IMR-90 (cell line): Measurements from ENCODE around the gene HHIPL1. TPM values are rescaled to one million over a fixed set of nuclear protein-coding genes. Genes with fewer than 3 reads are reported as not detected.

Experiments
- ATAC-seq: fragments of 200-7000 bp; cut with Tn5 transposase; 2 replicates; pipeline ENCODE4 v1.9.1; 2020; ENCODE audit warnings: low read depth, mild to moderate bottlenecking, moderate library complexity
- BruUV-seq: library from RNA; stranded (reverse); fragments of 400-500 nt; replicated peaks from 2 replicates; lab custom pipeline; 2021; lab: Mats Ljungman, UMichigan
- CTCF ChIA-PET: fragments of 300-600 bp; formaldehyde crosslinking; extraction: SDS; loops from one replicate; lab custom pipeline; 2021; ENCODE audit warnings: antibody characterized with exemption; lab: Yijun Ruan, JAX
- POLR2A ChIA-PET: fragments of 300-600 bp; sonication (Branson Sonifier 250); formaldehyde crosslinking; loops from one replicate; lab custom pipeline; 2022; ENCODE audit warnings: antibody characterized with exemption; ENCODE audit not compliant: unreplicated experiment; lab: Charles Lee
- DNase-seq: peaks from one replicate; pipeline ENCODE4 v3.0.0; 2013
- H2AFZ ChIP-seq: replicated peaks from 2 replicates; pipeline ENCODE3; 2013; ENCODE audit warnings: low read length, mild to moderate bottlenecking; ENCODE audit not compliant: poor library complexity
- H2AK5ac ChIP-seq: 2 replicates; pipeline ENCODE4 v1.6.1; 2013; ENCODE audit warnings: low read depth, low read length, inconsistent platforms
- H2AK9ac ChIP-seq: replicated peaks from 2 replicates; pipeline ENCODE3; 2013; ENCODE audit warnings: mild to moderate bottlenecking, low read depth, low read length, moderate library complexity; ENCODE audit not compliant: poor library complexity
- H2BK120ac ChIP-seq: 2 replicates; pipeline ENCODE4 v1.6.1; 2013; ENCODE audit warnings: low read depth, low read length, inconsistent platforms
- H2BK15ac ChIP-seq: 3 replicates; pipeline ENCODE4 v1.6.1; 2013; ENCODE audit warnings: low read depth, low read length, inconsistent platforms
- H2BK20ac ChIP-seq: 2 replicates; pipeline ENCODE4 v1.6.1; 2013; ENCODE audit warnings: low read depth, mild to moderate bottlenecking, inconsistent platforms, low read length, moderate library complexity
- H2BK5ac ChIP-seq: 2 replicates; pipeline ENCODE4 v1.6.1; 2013; ENCODE audit warnings: mild to moderate bottlenecking, low read depth, low read length, inconsistent platforms; ENCODE audit not compliant: poor library complexity, severe bottlenecking
- H3K14ac ChIP-seq: replicated peaks from 2 replicates; pipeline ENCODE4 v1.6.1; 2013; ENCODE audit warnings: low read depth, low read length, inconsistent platforms
- H3K18ac ChIP-seq: 2 replicates; pipeline ENCODE4 v1.6.1; 2013; ENCODE audit warnings: low read depth, low read length, control low read depth
- H3K23ac ChIP-seq: 2 replicates; pipeline ENCODE4 v1.6.1; 2013; ENCODE audit warnings: low read depth, low read length, inconsistent platforms
- H3K27ac ChIP-seq: 2 replicates; pipeline ENCODE4 v1.5.1; 2013; ENCODE audit warnings: mild to moderate bottlenecking, control low read depth, low read length; ENCODE audit not compliant: insufficient read depth
- H3K27me3 ChIP-seq: 2 replicates; pipeline ENCODE4 v1.6.1; 2013; ENCODE audit warnings: low read length; ENCODE audit not compliant: control insufficient read depth, insufficient read depth
- H3K36me3 ChIP-seq: 2 replicates; pipeline ENCODE4 v1.6.1; 2013; ENCODE audit warnings: low read length, mixed read lengths; ENCODE audit not compliant: control insufficient read depth, insufficient read depth
- H3K4ac ChIP-seq: 2 replicates; pipeline ENCODE4 v1.6.1; 2013; ENCODE audit warnings: low read depth, low read length, inconsistent platforms
- H3K4me1 ChIP-seq: 2 replicates; pipeline ENCODE4 v1.6.1; 2013; ENCODE audit warnings: low read length, mixed read lengths; ENCODE audit not compliant: control insufficient read depth, insufficient read depth
- H3K4me2 ChIP-seq: 2 replicates; pipeline ENCODE4 v1.6.1; 2013; ENCODE audit warnings: low read depth, mild to moderate bottlenecking, control low read depth, low read length, moderate library complexity
- H3K4me3 ChIP-seq: 2 replicates; pipeline ENCODE4 v1.5.1; 2013; ENCODE audit warnings: low read depth, mild to moderate bottlenecking, control low read depth, low read length, moderate library complexity; ENCODE audit not compliant: insufficient read depth
- H3K56ac ChIP-seq: 2 replicates; pipeline ENCODE4 v1.6.1; 2013; ENCODE audit warnings: low read length, inconsistent platforms; ENCODE audit not compliant: insufficient read depth; ENCODE audit errors: extremely low read depth
- H3K79me1 ChIP-seq, 2 experiments: 2 replicates each; pipeline ENCODE4 v1.6.1; 2013; ENCODE audit warnings: low read length in 2 of 2, inconsistent platforms in 1 of 2, low read depth in 1 of 2
- H3K9ac ChIP-seq: 2 replicates; pipeline ENCODE4 v1.6.1; 2013; ENCODE audit warnings: low read depth, low read length, control low read depth
- H3K9me1 ChIP-seq: 2 replicates; pipeline ENCODE4 v1.6.1; 2013; ENCODE audit warnings: low read length, inconsistent platforms; ENCODE audit not compliant: insufficient read depth
- H3K9me3 ChIP-seq: 2 replicates; pipeline ENCODE4 v1.6.1; 2013; ENCODE audit warnings: low read length; ENCODE audit not compliant: control insufficient read depth, insufficient read depth
- H4K20me1 ChIP-seq: 2 replicates; pipeline ENCODE4 v1.6.1; 2013; ENCODE audit warnings: low read length, inconsistent platforms; ENCODE audit not compliant: insufficient read depth
- H4K5ac ChIP-seq: 2 replicates; pipeline ENCODE4 v1.6.1; 2013; ENCODE audit warnings: mild to moderate bottlenecking, low read depth, low read length, control low read depth
- H4K8ac ChIP-seq, 2 experiments: 2 replicates each; pipeline ENCODE4 v1.6.1; 2013; ENCODE audit warnings: low read depth in 2 of 2, low read length in 2 of 2, control low read depth in 1 of 2, inconsistent platforms in 1 of 2
- H4K91ac ChIP-seq: 2 replicates; pipeline ENCODE4 v1.6.1; 2013; ENCODE audit warnings: low read depth, low read length, inconsistent platforms; ENCODE audit not compliant: insufficient read depth
- BHLHE40 ChIP-seq: fragments of 150-350 bp; IDR thresholded peaks from 2 replicates; pipeline ENCODE4 v1.6.1; 2016; ENCODE audit warnings: mild to moderate bottlenecking, low read depth, low read length
- CEBPB ChIP-seq: IDR thresholded peaks from 2 replicates; pipeline ENCODE4 v1.6.1; 2012; ENCODE audit warnings: low read depth, low read length, improper control_type of control experiment
- CHD1 ChIP-seq: IDR thresholded peaks from 2 replicates; pipeline ENCODE4 v1.6.1; 2012; ENCODE audit warnings: low read depth, low read length, improper control_type of control experiment
- ELK1 ChIP-seq: fragments of 150-350 bp; IDR thresholded peaks from 2 replicates; pipeline ENCODE4 v1.6.1; 2016; ENCODE audit warnings: low read depth, mild to moderate bottlenecking, low read length, moderate library complexity, borderline replicate concordance
- FOS ChIP-seq: fragments of 150-350 bp; IDR thresholded peaks from 2 replicates; pipeline ENCODE4 v1.6.1; 2016; ENCODE audit warnings: low read depth, low read length
- MAFK ChIP-seq: IDR thresholded peaks from 2 replicates; pipeline ENCODE4 v1.6.1; 2012; ENCODE audit warnings: low read depth, low read length, improper control_type of control experiment
- MAZ ChIP-seq: IDR thresholded peaks from 2 replicates; pipeline ENCODE4 v1.6.1; 2012; ENCODE audit warnings: low read depth, mild to moderate bottlenecking, low read length, improper control_type of control experiment, moderate library complexity, borderline replicate concordance
- MXI1 ChIP-seq: IDR thresholded peaks from 2 replicates; pipeline ENCODE4 v1.6.1; 2012; ENCODE audit warnings: low read depth, mild to moderate bottlenecking, low read length, moderate library complexity, borderline replicate concordance
- NFE2L2 ChIP-seq: fragments of 150-350 bp; IDR thresholded peaks from 2 replicates; pipeline ENCODE4 v1.6.1; 2016; ENCODE audit warnings: low read depth, mild to moderate bottlenecking, low read length
- POLR2A ChIP-seq: IDR thresholded peaks from 2 replicates; pipeline ENCODE4 v1.6.1; 2012; ENCODE audit warnings: mild to moderate bottlenecking, low read depth, low read length
- RAD21 ChIP-seq: IDR thresholded peaks from 2 replicates; pipeline ENCODE4 v1.6.1; 2012; ENCODE audit warnings: low read length, improper control_type of control experiment
- RCOR1 ChIP-seq: IDR thresholded peaks from 2 replicates; pipeline ENCODE4 v1.6.1; 2012; ENCODE audit warnings: mild to moderate bottlenecking, low read length, improper control_type of control experiment; ENCODE audit not compliant: insufficient replicate concordance
- RFX5 ChIP-seq: IDR thresholded peaks from 2 replicates; pipeline ENCODE4 v1.8.0; 2012; ENCODE audit warnings: low read depth, mild to moderate bottlenecking, low read length, moderate library complexity
- SMC3 ChIP-seq: fragments of 150-350 bp; IDR thresholded peaks from 2 replicates; pipeline ENCODE4 v1.6.1; 2016; ENCODE audit warnings: low read depth, mild to moderate bottlenecking, antibody characterized with exemption, low read length, moderate library complexity
- USF2 ChIP-seq: fragments of 150-350 bp; IDR thresholded peaks from 2 replicates; pipeline ENCODE4 v1.6.1; 2017; ENCODE audit warnings: mild to moderate bottlenecking, antibody characterized with exemption, low read length, low read depth
- WGBS, 2 experiments: methylation state at CpG; one replicate each; pipeline versions ENCODE4 v1.1.5 to v1.1.7; 2013; ENCODE audit warnings: missing lambda C conversion rate in 2 of 2; ENCODE audit not compliant: insufficient read length in 1 of 2; ENCODE audit errors: extremely low coverage in 2 of 2; 5-methylcytosine and 5-hydroxymethylcytosine counted together
- dilution Hi-C: fragments of 300-500 bp; cut with HindIII; formaldehyde crosslinking; loops from one replicate; pipeline ENCODE4 v1.14.3; 2018; ENCODE audit warnings: low sequenced_read_pairs; ENCODE audit not compliant: unreplicated experiment
- in situ Hi-C: fragments of 300-500 bp; cut with MboI; formaldehyde crosslinking; loops from 3 replicates; pipeline ENCODE4 v1.14.3; 2019; ENCODE audit warnings: low sequenced_read_pairs, inconsistent platforms, mixed read lengths
- intact Hi-C: fragments of 100-400 bp; cut with micrococcal nuclease; formaldehyde crosslinking; loops from 2 replicates; pipeline ENCODE4 v1.10.0; 2022
- polyA plus RNA-seq, 3 experiments: library from polyadenylated mRNA; depleted of rRNA; stranded (reverse); fragments of >200 nt; gene quantifications; 2 replicates each; pipeline ENCODE4 v1.2.3, GENCODE V29; 2012; ENCODE audit warnings: low replicate concordance in 1 of 3
- total RNA-seq: library from RNA; depleted of rRNA; stranded (reverse); fragments of >200 nt; gene quantifications from 2 replicates; pipeline ENCODE4 v1.2.3, GENCODE V29; 2012
- TF ChIP-seq, protein P1 (sequence below): conservative IDR thresholded peaks from 2 replicates; pipeline ENCODE4 v1.5.1; 2012; ENCODE audit warnings: mild to moderate bottlenecking, low read depth, low read length, improper control_type of control experiment

The HHIPL1 gene
- total and polyA plus RNA-seq, 2 of the 4 experiments (the other 2 are of a cell fraction) = 0.65 to 0.72 TPM

- H3K4me3 ChIP-seq = no peak overlapping the region
- intact Hi-C loops = no loop called here
- POLR2A ChIA-PET = no interaction called here
- no peak overlapping the region for H3K14ac ChIP-seq
- H3K36me3 ChIP-seq = no peaks in the 10 kb centered on the region
- no peak overlapping the region for H2BK120ac ChIP-seq
- no peaks in the 10 kb centered on the region for H3K9me1 ChIP-seq
- ATAC-seq (no peak), DNase-seq (no peak)
- no peak overlapping the region for H2AK9ac ChIP-seq
- in situ Hi-C loops = no loop called here
- H3K4ac ChIP-seq = no peak overlapping the region
- no peak overlapping the region for H4K8ac ChIP-seq
- TF ChIP-seq RFX5 (no peak), MXI1 (no peak), FOS (no peak), USF2 (no peak), POLR2A (no peak), MAZ (no peak), RAD21 (no peak), CEBPB (no peak), MAFK (no peak), BHLHE40 (no peak), RCOR1 (no peak), SMC3 (no peak), NFE2L2 (no peak), CHD1 (no peak), ELK1 (no peak)
- TF ChIP-seq, protein P1, sequence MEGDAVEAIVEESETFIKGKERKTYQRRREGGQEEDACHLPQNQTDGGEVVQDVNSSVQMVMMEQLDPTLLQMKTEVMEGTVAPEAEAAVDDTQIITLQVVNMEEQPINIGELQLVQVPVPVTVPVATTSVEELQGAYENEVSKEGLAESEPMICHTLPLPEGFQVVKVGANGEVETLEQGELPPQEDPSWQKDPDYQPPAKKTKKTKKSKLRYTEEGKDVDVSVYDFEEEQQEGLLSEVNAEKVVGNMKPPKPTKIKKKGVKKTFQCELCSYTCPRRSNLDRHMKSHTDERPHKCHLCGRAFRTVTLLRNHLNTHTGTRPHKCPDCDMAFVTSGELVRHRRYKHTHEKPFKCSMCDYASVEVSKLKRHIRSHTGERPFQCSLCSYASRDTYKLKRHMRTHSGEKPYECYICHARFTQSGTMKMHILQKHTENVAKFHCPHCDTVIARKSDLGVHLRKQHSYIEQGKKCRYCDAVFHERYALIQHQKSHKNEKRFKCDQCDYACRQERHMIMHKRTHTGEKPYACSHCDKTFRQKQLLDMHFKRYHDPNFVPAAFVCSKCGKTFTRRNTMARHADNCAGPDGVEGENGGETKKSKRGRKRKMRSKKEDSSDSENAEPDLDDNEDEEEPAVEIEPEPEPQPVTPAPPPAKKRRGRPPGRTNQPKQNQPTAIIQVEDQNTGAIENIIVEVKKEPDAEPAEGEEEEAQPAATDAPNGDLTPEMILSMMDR = no peak
- no peak overlapping the region for H3K23ac ChIP-seq
- no peak overlapping the region for H2BK5ac ChIP-seq
- no peak overlapping the region for H3K56ac ChIP-seq
- no peak overlapping the region for H2BK20ac ChIP-seq
- WGBS, 2 experiments = 80% methylated on average over 4 of the region's 8 CpGs; no CpG with 5 or more reads in 1 of the 2 experiments
- H3K9ac ChIP-seq = no peak overlapping the region
- no TSS peak for BruUV-seq
- dilution Hi-C loops = no loop called here
- H3K4me2 ChIP-seq = no peak overlapping the region
- no peaks in the 10 kb centered on the region for H3K4me1 ChIP-seq
- H3K9me3 ChIP-seq = peaks cover 18% of the 10 kb centered on the region
- H2AFZ ChIP-seq = no peak overlapping the region
- no peaks in the 10 kb centered on the region for H4K20me1 ChIP-seq
- H3K79me1 ChIP-seq = no peaks in the 10 kb centered on the region
- H2BK15ac ChIP-seq = no peak overlapping the region
- no peak overlapping the region for H3K18ac ChIP-seq
- H3K27me3 ChIP-seq = peaks cover 19% of the 10 kb centered on the region
- H4K91ac ChIP-seq = no peak overlapping the region
- no peak overlapping the region for H2AK5ac ChIP-seq
- CTCF ChIA-PET = interaction anchor here (0.6 kb wide), 1 partner anchor 10 kb away, joined by 4 read pairs; no protein-coding TSS in a partner anchor
- H3K27ac ChIP-seq = no peak overlapping the region
- no peak overlapping the region for H4K5ac ChIP-seq
Observed at GRCh38 chr14:99676657-99677056, 31.7 kb downstream of the HHIPL1 start.
